ENCODE results near the gene MAPK11.

The MAPK11 gene

DNA sequence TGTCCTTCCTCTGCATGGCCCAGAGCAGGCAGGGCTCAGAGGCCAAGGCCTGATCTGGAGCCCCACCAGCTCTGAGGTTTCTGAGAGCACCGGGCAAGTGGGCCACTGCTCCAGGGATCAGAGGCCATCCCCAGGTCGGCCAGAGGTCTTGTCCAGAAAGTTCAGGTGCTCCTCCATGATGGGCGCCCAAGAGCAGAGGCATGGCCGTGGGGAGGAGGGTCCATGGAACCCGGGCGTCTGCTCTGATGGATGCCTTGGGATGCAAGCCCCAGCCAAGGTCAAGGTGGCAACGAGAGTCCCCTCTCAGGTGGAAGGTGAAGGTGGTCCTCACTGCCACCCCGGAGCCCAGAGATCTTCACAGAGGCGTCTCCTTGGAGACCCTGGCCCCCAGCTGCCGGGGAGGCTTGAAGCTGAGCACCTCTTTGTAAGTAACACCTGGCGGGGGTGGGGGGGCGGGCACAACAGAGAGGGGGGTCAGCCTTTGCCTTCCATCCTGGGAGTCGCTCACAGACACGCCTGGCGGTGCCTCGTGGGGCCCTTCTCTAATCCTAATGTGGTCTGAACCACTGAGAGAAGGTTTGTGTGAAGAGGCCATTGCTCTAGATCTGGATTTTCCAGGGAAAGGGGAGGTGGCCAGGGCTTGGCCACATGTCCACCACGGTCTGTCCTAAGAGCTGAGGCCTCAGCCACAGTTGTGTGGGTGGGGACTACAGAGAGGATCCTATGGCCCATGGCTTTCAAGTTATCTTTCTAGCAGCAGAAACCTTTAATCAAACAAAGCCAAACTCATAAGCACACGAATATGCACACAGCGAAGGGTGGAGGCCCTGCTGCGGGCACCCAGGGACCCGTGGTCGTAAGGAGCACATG is 16.9 kb downstream of the MAPK11 start:
- no peaks in the 10 kb centered on the region for H3F3A ChIP-seq (ENCODE audit: low read depth)
- H3K9me2 ChIP-seq (replicated peaks; ENCODE audit: low read depth, low read length) = no peaks in the 10 kb centered on the region
- peaks cover 17% of the 10 kb centered on the region for H4K20me1 ChIP-seq (ENCODE audit: insufficient read depth, low read length, poor library complexity, severe bottlenecking)
- no peak overlapping the region for H2AFZ ChIP-seq (ENCODE audit: low read length)
- no peak overlapping the region for H3K4me3 ChIP-seq (ENCODE audit: low read length, poor library complexity, severe bottlenecking)
- no peaks in the 10 kb centered on the region for H3K27me3 ChIP-seq (ENCODE audit: insufficient read depth, low read length, poor library complexity, severe bottlenecking)
- H3K9me3 ChIP-seq (ENCODE audit: insufficient read depth, low read depth, low read length) = no peaks in the 10 kb centered on the region
- H3K79me2 ChIP-seq (ENCODE audit: insufficient read depth, low read length) = peaks cover 13% of the 10 kb centered on the region; the same call in 1 of the 2 replicates
- no peak overlapping the region for H3K4me2 ChIP-seq (ENCODE audit: low read depth, low read length, poor library complexity, severe bottlenecking)
- no peaks in the 10 kb centered on the region for H3K36me3 ChIP-seq (ENCODE audit: insufficient read depth, low read length)
- no peak overlapping the region for H3K9ac ChIP-seq (ENCODE audit: low read depth, low read length, poor library complexity, severe bottlenecking)
- peaks cover 17% of the 10 kb centered on the region for H3K4me1 ChIP-seq (ENCODE audit: insufficient read depth, low read length, poor library complexity, severe bottlenecking)
- TF ChIP-seq EZH2phosphoT487 (IDR thresholded peaks at IDR 0.05; ENCODE audit: borderline replicate concordance) (no peak), CTCF (conservative IDR thresholded peaks at IDR 0.05; ENCODE audit: low read length) (no peak)

DNA sequence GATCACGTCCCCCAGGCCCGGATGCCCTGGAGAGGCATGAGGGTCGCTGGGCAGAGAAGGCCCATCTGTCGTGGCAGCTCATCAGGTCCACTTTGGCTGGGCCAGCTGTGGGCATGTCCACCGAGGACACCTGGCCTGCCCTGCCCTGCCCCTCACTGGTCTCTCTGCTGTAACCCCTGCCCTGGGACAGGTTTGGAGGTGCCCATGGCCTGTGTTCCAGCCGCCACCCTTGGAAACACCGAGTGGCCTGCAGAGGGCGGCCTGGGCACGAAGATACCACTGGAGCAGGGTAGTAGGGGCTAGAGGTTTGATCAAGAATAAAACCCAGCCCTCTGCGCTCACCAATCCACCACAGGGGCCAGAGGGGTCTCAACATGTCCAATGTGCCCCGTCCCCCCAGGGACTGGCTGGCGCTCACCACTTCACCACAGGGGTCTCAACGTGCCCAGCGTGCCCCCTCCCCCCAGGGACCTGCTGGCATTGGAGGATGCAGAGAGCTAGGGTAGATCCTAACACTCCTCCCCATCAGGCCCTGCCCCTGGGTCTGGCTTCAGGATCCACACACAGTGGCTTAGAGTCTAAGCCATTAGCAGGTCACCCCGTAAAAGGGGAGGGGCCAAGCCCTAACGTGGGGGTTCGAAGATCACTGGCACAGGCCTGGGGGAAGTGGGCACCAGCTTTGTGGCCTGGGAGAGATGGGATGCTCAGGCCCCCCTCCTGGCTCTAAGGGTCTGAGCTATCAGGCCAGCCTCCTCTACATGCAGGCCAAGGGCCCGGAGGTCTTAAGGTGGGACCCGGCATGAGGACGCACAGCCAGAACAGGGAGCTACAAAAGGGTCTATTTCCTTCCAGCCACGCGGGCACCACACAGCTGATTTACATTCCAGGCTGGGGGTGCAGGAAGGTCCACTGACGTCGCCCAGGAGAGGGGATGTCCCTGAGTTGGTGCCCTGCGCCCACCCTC is 17.8 kb downstream of the MAPK11 start:
- H3K4me1 ChIP-seq (ENCODE audit: insufficient read depth, low read length, poor library complexity, severe bottlenecking) = peaks cover 17% of the 10 kb centered on the region
- TF ChIP-seq CTCF (conservative IDR thresholded peaks at IDR 0.05; ENCODE audit: low read length) = peak; percentile 79
- TF ChIP-seq EZH2phosphoT487 (IDR thresholded peaks at IDR 0.05; ENCODE audit: borderline replicate concordance) = no peak
- H4K20me1 ChIP-seq (ENCODE audit: insufficient read depth, low read length, poor library complexity, severe bottlenecking) = peaks cover 17% of the 10 kb centered on the region
- peak overlapping the region; percentile 94 for H3K9ac ChIP-seq (ENCODE audit: low read depth, low read length, poor library complexity, severe bottlenecking)
- peak overlapping the region; percentile 94 for H3K4me2 ChIP-seq (ENCODE audit: low read depth, low read length, poor library complexity, severe bottlenecking)
- peaks cover 13% of the 10 kb centered on the region; the same call in 1 of the 2 replicates for H3K79me2 ChIP-seq (ENCODE audit: insufficient read depth, low read length)
- no peaks in the 10 kb centered on the region for H3K9me3 ChIP-seq (ENCODE audit: insufficient read depth, low read depth, low read length)
- H2AFZ ChIP-seq (ENCODE audit: low read length) = peak overlapping the region; percentile 95; the same call in 1 of the 2 replicates
- no peaks in the 10 kb centered on the region for H3K27me3 ChIP-seq (ENCODE audit: insufficient read depth, low read length, poor library complexity, severe bottlenecking)
- no peaks in the 10 kb centered on the region for H3K36me3 ChIP-seq (ENCODE audit: insufficient read depth, low read length)
- no peaks in the 10 kb centered on the region for H3F3A ChIP-seq (ENCODE audit: low read depth)
- peak overlapping the region; percentile 90 for H3K4me3 ChIP-seq (ENCODE audit: low read length, poor library complexity, severe bottlenecking)
- H3K9me2 ChIP-seq (replicated peaks; ENCODE audit: low read depth, low read length) = no peaks in the 10 kb centered on the region

DNA sequence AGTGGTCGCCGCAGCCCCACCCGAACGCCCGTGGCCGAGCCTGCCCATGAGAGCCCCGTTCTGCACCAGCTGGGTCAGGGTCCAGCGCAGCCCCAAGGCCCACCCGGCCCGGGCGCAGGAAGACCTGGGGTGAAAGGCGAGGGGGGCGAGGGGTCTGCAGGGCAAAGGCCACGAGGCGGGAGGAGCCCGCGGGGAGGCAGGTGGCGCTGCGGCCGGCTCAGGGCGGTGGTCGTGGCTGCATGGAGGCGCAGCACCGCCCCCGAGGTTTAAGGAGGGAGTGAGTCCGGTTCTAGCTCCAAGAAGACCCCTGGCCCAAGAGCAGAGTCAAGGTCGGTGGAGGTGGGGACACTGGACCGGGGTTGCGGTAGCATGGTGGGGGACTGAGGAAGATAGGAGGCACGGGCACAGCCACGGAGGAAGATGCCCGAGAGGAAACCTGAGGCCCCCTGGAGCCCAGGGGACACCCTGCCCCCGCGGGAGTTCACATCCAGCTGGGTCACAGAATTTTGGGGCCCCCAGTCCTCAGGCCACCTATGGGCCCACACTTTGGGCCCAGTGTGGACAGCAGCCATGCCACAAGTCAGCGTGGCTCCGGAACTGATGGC is 18.6 kb downstream of the MAPK11 start:
- Histone ChIP-seq H3K79me2 (ENCODE audit: insufficient read depth, low read length) (peaks cover 14% of the 10 kb centered on the region; the same call in 1 of the 2 replicates), H3K36me3 (ENCODE audit: insufficient read depth, low read length) (no peaks in the 10 kb centered on the region), H4K20me1 (ENCODE audit: insufficient read depth, low read length, poor library complexity, severe bottlenecking) (peaks cover 17% of the 10 kb centered on the region), H2AFZ (ENCODE audit: low read length) (peak overlapping the region; percentile 95), H3K27me3 (ENCODE audit: insufficient read depth, low read length, poor library complexity, severe bottlenecking) (no peaks in the 10 kb centered on the region), H3K4me3 (ENCODE audit: low read length, poor library complexity, severe bottlenecking) (peak overlapping the region; percentile 90), H3K9me2 (replicated peaks; ENCODE audit: low read depth, low read length) (no peaks in the 10 kb centered on the region), H3F3A (ENCODE audit: low read depth) (no peaks in the 10 kb centered on the region), H3K4me2 (ENCODE audit: low read depth, low read length, poor library complexity, severe bottlenecking) (peak overlapping the region; percentile 94), H3K9me3 (ENCODE audit: insufficient read depth, low read depth, low read length) (no peaks in the 10 kb centered on the region), H3K4me1 (ENCODE audit: insufficient read depth, low read length, poor library complexity, severe bottlenecking) (peaks cover 17% of the 10 kb centered on the region), H3K9ac (ENCODE audit: low read depth, low read length, poor library complexity, severe bottlenecking) (peak overlapping the region; percentile 94)
- no peak; the same call in 1 of the 2 replicates for TF ChIP-seq CTCF (conservative IDR thresholded peaks at IDR 0.05; ENCODE audit: low read length)
- no peak for TF ChIP-seq EZH2phosphoT487 (IDR thresholded peaks at IDR 0.05; ENCODE audit: borderline replicate concordance)
